Loucy (cell line): ENCODE data around the gene CRYGS.

ENCODE experiments used
- EZH2phosphoT487 ChIP-seq: fragments of 200-600 bp; IDR thresholded peaks from 2 replicates; pipeline ENCODE4 v1.6.1; 2018; ENCODE audit warnings: antibody characterized with exemption, mild to moderate bottlenecking, moderate library complexity, borderline replicate concordance
- TF ChIP-seq, protein P1 (sequence below): fragments of 200-600 bp; sonication (generic); conservative IDR thresholded peaks from 2 replicates; pipeline ENCODE4 v1.5.1; 2014; ENCODE audit warnings: mild to moderate bottlenecking, antibody characterized with exemption, low read length

DNA sequence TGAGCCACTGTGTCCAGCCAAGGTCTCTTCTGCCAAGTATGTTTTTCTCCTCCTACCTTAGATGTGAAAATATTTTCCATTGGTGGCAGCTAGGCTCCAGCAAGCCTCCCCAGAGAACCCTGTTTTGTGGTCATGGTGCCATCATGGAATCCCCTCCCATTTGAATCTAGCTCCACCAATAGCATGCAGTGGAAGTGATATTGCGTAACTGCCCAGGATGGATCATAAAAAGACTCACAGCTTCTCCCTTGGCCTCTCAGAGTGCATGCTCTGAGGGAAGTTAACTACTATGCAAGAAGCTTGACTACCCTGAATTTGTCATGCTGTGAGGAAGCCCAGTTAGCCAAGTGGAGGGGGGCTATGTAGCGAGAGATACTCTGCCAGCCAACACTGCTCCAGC is 27.5 kb downstream of the CRYGS start:
- TF ChIP-seq, protein P1, sequence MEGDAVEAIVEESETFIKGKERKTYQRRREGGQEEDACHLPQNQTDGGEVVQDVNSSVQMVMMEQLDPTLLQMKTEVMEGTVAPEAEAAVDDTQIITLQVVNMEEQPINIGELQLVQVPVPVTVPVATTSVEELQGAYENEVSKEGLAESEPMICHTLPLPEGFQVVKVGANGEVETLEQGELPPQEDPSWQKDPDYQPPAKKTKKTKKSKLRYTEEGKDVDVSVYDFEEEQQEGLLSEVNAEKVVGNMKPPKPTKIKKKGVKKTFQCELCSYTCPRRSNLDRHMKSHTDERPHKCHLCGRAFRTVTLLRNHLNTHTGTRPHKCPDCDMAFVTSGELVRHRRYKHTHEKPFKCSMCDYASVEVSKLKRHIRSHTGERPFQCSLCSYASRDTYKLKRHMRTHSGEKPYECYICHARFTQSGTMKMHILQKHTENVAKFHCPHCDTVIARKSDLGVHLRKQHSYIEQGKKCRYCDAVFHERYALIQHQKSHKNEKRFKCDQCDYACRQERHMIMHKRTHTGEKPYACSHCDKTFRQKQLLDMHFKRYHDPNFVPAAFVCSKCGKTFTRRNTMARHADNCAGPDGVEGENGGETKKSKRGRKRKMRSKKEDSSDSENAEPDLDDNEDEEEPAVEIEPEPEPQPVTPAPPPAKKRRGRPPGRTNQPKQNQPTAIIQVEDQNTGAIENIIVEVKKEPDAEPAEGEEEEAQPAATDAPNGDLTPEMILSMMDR = no peak
- TF ChIP-seq EZH2phosphoT487 = no peak
